ENCODE results near the gene YEATS2. TPM values are rescaled to one million over a fixed set of nuclear protein-coding genes. Genes with fewer than 3 reads are reported as not detected.

Gene YEATS2
- total and polyA plus RNA-seq, 9 donors: 25.8 to 35.4 (median 30.6) TPM

DNA sequence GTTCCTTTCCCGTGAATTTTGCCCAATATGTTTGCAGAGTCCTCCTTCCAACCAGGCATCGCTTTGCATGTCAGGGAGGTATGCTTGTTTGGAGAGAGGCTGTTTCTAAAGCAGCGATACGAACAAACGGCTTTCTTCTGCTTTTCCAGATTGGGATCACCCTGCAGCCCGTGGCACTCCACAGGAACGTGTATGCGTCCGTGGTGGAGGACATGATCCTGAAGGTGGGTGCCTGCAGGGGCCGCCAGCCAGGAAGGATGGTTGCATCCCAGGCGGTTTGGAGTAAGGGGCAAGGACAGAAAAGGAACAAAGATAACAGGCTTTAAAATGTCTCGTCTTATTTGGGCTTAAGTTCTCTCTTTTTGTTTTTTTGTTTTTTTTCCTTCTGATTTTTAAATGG, 110.3 kb downstream of the YEATS2 start:
- Histone ChIP-seq H3K27ac (ENCODE audit: low read length) (no peak overlapping the region), H3K36me3 (ENCODE audit: control insufficient read depth, insufficient read depth, low read length) (peaks cover 92% of the 10 kb centered on the region), H3K4me1 (ENCODE audit: control insufficient read depth, insufficient read depth, low read length) (peaks cover 3% of the 10 kb centered on the region), H3K4me3 (ENCODE audit: low read length) (no peak overlapping the region), H3K27me3 (ENCODE audit: control insufficient read depth, insufficient read depth, low read length) (no peaks in the 10 kb centered on the region), H3K9me3 (replicated peaks; ENCODE audit: control insufficient read depth, low read depth, low read length) (no peaks in the 10 kb centered on the region)
- DNase-seq: no peak
- 94% methylated on average over 9 of the region's 12 CpGs for WGBS (ENCODE audit: insufficient coverage)

DNA sequence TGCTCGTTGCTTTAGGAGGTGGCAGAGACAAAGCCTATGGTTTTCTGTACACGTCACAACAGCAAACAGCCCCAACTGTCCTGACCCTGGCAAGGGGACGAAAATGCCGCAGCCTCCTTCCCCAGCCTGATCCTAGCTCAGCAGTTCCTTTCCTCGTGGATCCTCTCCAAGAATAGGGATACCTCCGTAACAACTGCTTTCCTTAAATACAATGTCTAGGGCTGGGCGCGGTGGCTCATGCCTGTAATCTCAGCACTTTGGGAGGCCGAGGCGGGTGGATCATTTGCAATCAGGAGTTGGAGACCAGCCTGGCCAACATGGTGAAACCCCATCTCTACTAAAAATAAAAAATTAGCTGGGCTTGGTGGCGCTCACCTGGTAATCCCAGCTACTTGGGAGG, 110.8 kb downstream of the YEATS2 start:
- peaks cover 92% of the 10 kb centered on the region for H3K36me3 ChIP-seq (ENCODE audit: control insufficient read depth, insufficient read depth, low read length)
- H3K27me3 ChIP-seq (ENCODE audit: control insufficient read depth, insufficient read depth, low read length): no peaks in the 10 kb centered on the region
- H3K9me3 ChIP-seq (replicated peaks; ENCODE audit: control insufficient read depth, low read depth, low read length): no peaks in the 10 kb centered on the region
- H3K4me3 ChIP-seq (ENCODE audit: low read length): no peak overlapping the region
- 76% methylated on average over 7 of the region's 11 CpGs for WGBS (ENCODE audit: insufficient coverage)
- no peak for DNase-seq
- no peaks in the 10 kb centered on the region for H3K4me1 ChIP-seq (ENCODE audit: control insufficient read depth, insufficient read depth, low read length)
- H3K27ac ChIP-seq (ENCODE audit: low read length): no peak overlapping the region

GRCh38 chr3:183809270-183809669, 111.7 kb downstream of the YEATS2 start:
- WGBS (ENCODE audit: insufficient coverage): 100% methylated on average over 1 of the region's 5 CpGs
- Histone ChIP-seq H3K27me3 (ENCODE audit: control insufficient read depth, insufficient read depth, low read length) (no peaks in the 10 kb centered on the region), H3K27ac (ENCODE audit: low read length) (no peak overlapping the region), H3K36me3 (ENCODE audit: control insufficient read depth, insufficient read depth, low read length) (peaks cover 86% of the 10 kb centered on the region), H3K4me1 (ENCODE audit: control insufficient read depth, insufficient read depth, low read length) (no peaks in the 10 kb centered on the region), H3K4me3 (ENCODE audit: low read length) (no peak overlapping the region), H3K9me3 (replicated peaks; ENCODE audit: control insufficient read depth, low read depth, low read length) (no peaks in the 10 kb centered on the region)
- no peak for DNase-seq

DNA sequence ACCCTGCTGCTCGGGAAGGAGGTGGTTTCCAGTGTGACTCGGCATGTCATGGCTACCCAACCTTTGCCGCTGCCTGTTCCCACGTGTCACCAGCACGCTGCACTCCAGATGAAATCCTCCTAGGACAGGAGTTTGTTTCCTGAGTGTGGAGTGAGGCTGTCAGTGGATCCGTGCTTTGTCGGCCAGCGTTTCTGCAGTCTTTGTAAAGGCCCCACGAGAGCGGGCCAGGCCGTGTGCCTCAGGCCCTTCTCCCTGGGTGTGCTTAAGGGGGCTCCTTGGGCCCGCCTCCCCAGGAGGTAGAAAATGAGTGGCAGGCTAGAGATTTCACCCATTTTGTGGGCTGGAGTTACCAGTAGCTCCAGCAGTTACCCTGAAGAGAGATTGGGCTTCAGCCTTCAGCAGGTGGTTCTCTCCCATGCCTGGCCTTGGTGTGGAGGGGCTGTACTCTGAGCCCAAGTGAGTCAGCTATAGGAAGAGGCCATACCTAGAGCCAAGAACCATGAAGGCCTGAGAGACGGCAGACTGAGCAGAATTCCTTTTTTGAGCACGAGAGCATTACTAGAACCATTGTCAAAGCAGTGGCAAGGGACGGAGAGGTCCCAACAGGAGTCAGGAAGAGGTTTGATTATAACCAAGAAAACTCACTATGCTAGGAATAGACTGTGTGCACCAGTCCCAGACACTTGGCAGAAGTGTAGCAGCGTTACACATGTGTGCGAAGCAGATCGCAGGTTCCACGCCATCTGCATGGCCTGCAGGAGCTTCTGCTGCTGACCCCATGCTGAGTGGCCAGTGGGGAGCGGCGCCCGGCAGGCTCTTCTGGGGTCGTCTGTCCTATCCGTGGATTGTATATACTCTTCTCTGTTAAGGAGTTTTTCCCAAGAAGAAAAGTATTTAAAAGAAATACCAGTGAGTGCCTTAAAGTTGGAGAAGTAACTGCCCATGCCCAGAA, 113.3 kb downstream of the YEATS2 start:
- Histone ChIP-seq H3K27me3 (ENCODE audit: control insufficient read depth, insufficient read depth, low read length) (no peaks in the 10 kb centered on the region), H3K4me1 (ENCODE audit: control insufficient read depth, insufficient read depth, low read length) (no peaks in the 10 kb centered on the region), H3K36me3 (ENCODE audit: control insufficient read depth, insufficient read depth, low read length) (peaks cover 83% of the 10 kb centered on the region), H3K27ac (ENCODE audit: low read length) (no peak overlapping the region), H3K9me3 (replicated peaks; ENCODE audit: control insufficient read depth, low read depth, low read length) (no peaks in the 10 kb centered on the region), H3K4me3 (ENCODE audit: low read length) (no peak overlapping the region)
- no peak for DNase-seq
- 91% methylated on average over 23 of the region's 24 CpGs for WGBS (ENCODE audit: insufficient coverage)

DNA sequence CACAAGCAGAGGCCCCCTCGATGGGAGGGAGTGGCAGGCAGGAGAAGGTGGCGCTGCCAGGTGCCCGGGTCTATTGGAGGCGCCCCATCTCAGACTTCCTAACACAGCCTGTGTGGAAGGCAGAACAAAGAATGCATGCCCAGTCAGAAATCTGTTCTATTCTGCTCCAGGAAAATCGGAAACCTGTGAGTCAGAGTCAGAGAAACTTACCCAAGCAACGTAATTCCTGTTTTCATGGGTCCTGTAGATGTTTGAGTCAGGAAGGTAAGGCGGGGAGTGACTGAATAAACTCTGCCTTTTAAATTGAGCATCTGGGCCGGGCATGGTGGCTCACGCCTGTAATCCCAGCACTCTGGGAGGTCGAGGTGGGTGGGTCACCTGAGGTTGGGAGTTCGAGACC, 114.0 kb downstream of the YEATS2 start:
- no peak for DNase-seq
- 92% methylated on average over 8 of the region's 11 CpGs for whole genome bisulfite sequencing (ENCODE audit: insufficient coverage)
- peaks cover 83% of the 10 kb centered on the region for H3K36me3 ChIP-seq (ENCODE audit: control insufficient read depth, insufficient read depth, low read length)
- H3K27ac ChIP-seq (ENCODE audit: low read length): no peak overlapping the region
- H3K9me3 ChIP-seq (replicated peaks; ENCODE audit: control insufficient read depth, low read depth, low read length): no peaks in the 10 kb centered on the region
- H3K27me3 ChIP-seq (ENCODE audit: control insufficient read depth, insufficient read depth, low read length): no peaks in the 10 kb centered on the region
- H3K4me3 ChIP-seq (ENCODE audit: low read length): no peak overlapping the region
- H3K4me1 ChIP-seq (ENCODE audit: control insufficient read depth, insufficient read depth, low read length): no peaks in the 10 kb centered on the region

GRCh38 chr3:183812761-183813445, 115.3 kb downstream of the YEATS2 start:
- Histone ChIP-seq H3K27ac (ENCODE audit: low read length) (no peak overlapping the region), H3K9me3 (replicated peaks; ENCODE audit: control insufficient read depth, low read depth, low read length) (no peaks in the 10 kb centered on the region), H3K4me3 (ENCODE audit: low read length) (no peak overlapping the region), H3K36me3 (ENCODE audit: control insufficient read depth, insufficient read depth, low read length) (peaks cover 80% of the 10 kb centered on the region), H3K4me1 (ENCODE audit: control insufficient read depth, insufficient read depth, low read length) (peaks cover 6% of the 10 kb centered on the region), H3K27me3 (ENCODE audit: control insufficient read depth, insufficient read depth, low read length) (no peaks in the 10 kb centered on the region)
- 70% methylated on average over 7 of the region's 8 CpGs for WGBS (ENCODE audit: insufficient coverage)
- DNase-seq: no peak

DNA sequence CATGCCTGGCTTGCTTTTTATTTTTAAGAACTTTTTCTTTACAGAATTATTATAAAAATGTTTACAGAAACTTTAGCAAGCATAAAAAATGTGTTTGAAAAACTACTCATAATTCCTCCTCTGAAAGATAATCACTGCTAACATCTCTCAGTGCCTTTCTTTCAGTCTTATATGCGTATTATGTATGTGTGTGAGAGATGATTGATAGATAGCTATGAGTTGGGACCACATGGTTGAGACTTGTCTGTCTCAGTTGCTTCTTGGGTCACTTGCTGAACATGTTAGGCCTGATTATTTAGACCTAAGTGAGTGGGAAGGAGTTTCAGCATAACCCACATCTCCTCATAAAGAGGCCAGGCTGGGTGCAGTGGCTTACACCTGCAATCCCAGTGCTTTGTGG, 116.6 kb downstream of the YEATS2 start:
- no CpG with 5 or more reads among the region's 1 CpG for WGBS (ENCODE audit: insufficient coverage)
- Histone ChIP-seq H3K27ac (ENCODE audit: low read length) (no peak overlapping the region), H3K36me3 (ENCODE audit: control insufficient read depth, insufficient read depth, low read length) (peaks cover 68% of the 10 kb centered on the region), H3K4me1 (ENCODE audit: control insufficient read depth, insufficient read depth, low read length) (peaks cover 9% of the 10 kb centered on the region), H3K4me3 (ENCODE audit: low read length) (no peak overlapping the region), H3K27me3 (ENCODE audit: control insufficient read depth, insufficient read depth, low read length) (no peaks in the 10 kb centered on the region), H3K9me3 (replicated peaks; ENCODE audit: control insufficient read depth, low read depth, low read length) (no peaks in the 10 kb centered on the region)
- no peak for DNase-seq

DNA sequence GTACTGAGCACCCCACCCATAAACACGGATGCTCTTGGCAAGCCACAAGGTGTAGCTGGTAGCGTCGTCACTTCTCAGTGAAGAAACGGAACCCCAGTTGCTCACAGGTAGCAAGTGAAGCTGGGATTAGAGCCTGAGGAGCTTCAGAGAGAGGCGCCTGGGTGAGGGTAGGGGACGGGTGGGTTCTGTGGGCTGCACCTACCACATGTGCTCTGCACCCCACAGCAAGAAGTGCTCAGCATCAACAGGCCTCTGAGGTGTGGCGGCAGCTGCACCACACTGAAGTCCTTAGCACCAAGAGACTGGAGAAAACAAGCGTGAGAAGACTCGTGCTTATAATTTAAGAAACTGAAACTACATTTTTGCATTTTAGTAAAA, 118.0 kb downstream of the YEATS2 start:
- no peaks in the 10 kb centered on the region for H3K27me3 ChIP-seq (ENCODE audit: control insufficient read depth, insufficient read depth, low read length)
- no peak overlapping the region for H3K4me3 ChIP-seq (ENCODE audit: low read length)
- WGBS (ENCODE audit: insufficient coverage): 73% methylated on average over 4 of the region's 9 CpGs
- H3K9me3 ChIP-seq (replicated peaks; ENCODE audit: control insufficient read depth, low read depth, low read length): no peaks in the 10 kb centered on the region
- H3K36me3 ChIP-seq (ENCODE audit: control insufficient read depth, insufficient read depth, low read length): peaks cover 60% of the 10 kb centered on the region
- no peak overlapping the region for H3K27ac ChIP-seq (ENCODE audit: low read length)
- H3K4me1 ChIP-seq (ENCODE audit: control insufficient read depth, insufficient read depth, low read length): peaks cover 9% of the 10 kb centered on the region
- DNase-seq: no peak

- no peaks in the 10 kb centered on the region for H3K27me3 ChIP-seq (ENCODE audit: control insufficient read depth, insufficient read depth, low read length)
- peaks cover 9% of the 10 kb centered on the region for H3K4me1 ChIP-seq (ENCODE audit: control insufficient read depth, insufficient read depth, low read length)
- no peak for DNase-seq
- H3K27ac ChIP-seq (ENCODE audit: low read length): no peak overlapping the region
- H3K9me3 ChIP-seq (replicated peaks; ENCODE audit: control insufficient read depth, low read depth, low read length): no peaks in the 10 kb centered on the region
- H3K36me3 ChIP-seq (ENCODE audit: control insufficient read depth, insufficient read depth, low read length): peaks cover 56% of the 10 kb centered on the region
- no peak overlapping the region for H3K4me3 ChIP-seq (ENCODE audit: low read length)
- WGBS (ENCODE audit: insufficient coverage): 67% methylated on average over 10 of the region's 12 CpGs
Measured at GRCh38 chr3:183815951-183816475, 118.4 kb downstream of the YEATS2 start.

Data from muscle of leg (tissue), 11 donors.